Activated naive CD4-positive, alpha-beta T cell treated with anti-CD3 and anti-CD28 coated beads for 36 hours (primary cell): Measurements from ENCODE around the gene TSPAN9. TPM values are rescaled to one million over a fixed set of nuclear protein-coding genes. Genes with fewer than 3 reads are reported as not detected.

Source experiments
- CTCF ChIA-PET: fragments of 350-600 bp; sonication (Branson Sonifier 250); formaldehyde crosslinking; loops from one replicate; lab custom pipeline; 2021; ENCODE audit warnings: antibody characterized with exemption; lab: Charles Lee
- DNase-seq: peaks from one replicate; pipeline ENCODE4 v3.0.0-alpha.2; 2020
- H3K27ac Mint-ChIP-seq: one replicate; pipeline ENCODE4 v1.8.0; 2021; ENCODE audit warnings: mild to moderate bottlenecking, mixed read lengths
- H3K27me3 Mint-ChIP-seq: one replicate; pipeline ENCODE4 v1.8.0; 2021; ENCODE audit warnings: low read depth, mixed read lengths
- H3K36me3 Mint-ChIP-seq: one replicate; pipeline ENCODE4 v1.8.0; 2021; ENCODE audit warnings: low read depth, mixed read lengths
- H3K4me1 Mint-ChIP-seq: one replicate; pipeline ENCODE4 v1.8.0; 2021; ENCODE audit warnings: low read depth, mixed read lengths
- H3K4me3 Mint-ChIP-seq: one replicate; pipeline ENCODE4 v1.8.0; 2021; ENCODE audit warnings: mild to moderate bottlenecking, moderate library complexity, mixed read lengths
- H3K9me3 Mint-ChIP-seq: one replicate; pipeline ENCODE4 v1.8.0; 2021; ENCODE audit warnings: mixed read lengths
- intact Hi-C: fragments of 100-400 bp; cut with micrococcal nuclease; formaldehyde crosslinking; loops from one replicate; pipeline ENCODE4 v1.15.1; 2023
- total RNA-seq, 2 experiments: library from RNA; stranded (reverse); gene quantifications; one replicate each; pipeline ENCODE4 v1.2.3, GENCODE V29; 2021

Gene TSPAN9
- total RNA-seq, 2 experiments from 2014 or later, result 0.72 to 0.91 TPM

DNA sequence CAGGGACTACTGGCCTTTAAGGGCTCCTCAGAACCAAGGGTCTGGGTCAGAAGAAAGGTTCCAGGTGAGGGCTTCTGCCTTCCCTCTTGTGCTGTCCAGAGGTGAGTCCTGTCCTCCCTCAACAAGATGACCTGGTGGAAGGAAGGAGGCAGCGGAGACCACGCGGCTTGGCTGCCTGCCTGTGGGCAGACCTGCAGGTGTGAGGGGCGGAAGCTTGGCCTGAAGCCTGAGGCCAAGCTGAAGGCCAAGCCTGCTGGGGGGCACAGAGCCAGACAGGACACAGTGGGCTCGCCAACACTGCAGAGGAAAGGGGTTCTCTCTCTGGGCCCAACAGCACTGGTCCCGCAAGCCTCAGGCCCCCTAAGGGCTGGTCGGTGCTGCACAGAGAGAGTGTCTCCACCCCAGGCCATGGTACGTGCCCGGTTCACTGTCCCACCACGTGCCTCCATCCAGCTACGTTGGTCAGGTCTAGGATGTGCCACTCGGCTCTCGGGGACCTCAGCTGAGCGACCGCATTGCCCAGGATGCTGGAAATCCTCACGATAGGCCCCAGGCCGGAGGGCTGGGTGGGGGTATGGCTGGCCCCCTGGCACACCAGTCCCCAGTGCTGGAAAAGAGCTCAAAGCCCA, 243.8 kb downstream of the TSPAN9 start:
- no peaks in the 10 kb centered on the region for H3K9me3 Mint-ChIP-seq
- H3K27me3 Mint-ChIP-seq, result peaks cover 2% of the 10 kb centered on the region
- CTCF ChIA-PET, result no interaction called here
- intact Hi-C loops, result no loop called here
- no peaks in the 10 kb centered on the region for H3K36me3 Mint-ChIP-seq
- no peak for DNase-seq
- H3K4me3 Mint-ChIP-seq, result no peak overlapping the region
- no peak overlapping the region for H3K27ac Mint-ChIP-seq
- H3K4me1 Mint-ChIP-seq, result no peaks in the 10 kb centered on the region

DNA sequence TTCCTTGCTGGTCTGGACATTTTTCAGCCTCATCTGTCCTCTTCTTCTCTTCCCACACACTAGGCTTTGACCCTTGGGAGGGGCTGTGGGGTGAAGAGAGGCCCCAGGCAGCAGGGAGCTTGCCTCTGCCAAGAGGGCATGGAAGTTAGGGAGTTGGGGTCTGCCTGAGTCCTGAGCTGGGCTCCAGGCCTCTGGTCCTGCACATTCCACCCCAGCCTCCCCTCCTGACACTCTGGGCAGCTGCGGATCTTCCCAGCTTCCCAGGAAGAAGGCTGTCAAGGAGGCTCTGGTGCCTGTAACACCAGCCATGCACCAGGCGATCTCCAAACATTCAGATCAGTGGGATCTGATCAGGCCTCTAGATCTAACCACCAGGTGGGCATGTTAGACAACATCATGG, 244.7 kb downstream of the TSPAN9 start:
- intact Hi-C loops, result no loop called here
- Mint-ChIP-seq H3K4me3 (no peak overlapping the region), H3K36me3 (no peaks in the 10 kb centered on the region), H3K27me3 (peaks cover 2% of the 10 kb centered on the region), H3K9me3 (no peaks in the 10 kb centered on the region), H3K4me1 (no peaks in the 10 kb centered on the region), H3K27ac (no peak overlapping the region)
- no peak for DNase-seq
- CTCF ChIA-PET, result no interaction called here

DNA sequence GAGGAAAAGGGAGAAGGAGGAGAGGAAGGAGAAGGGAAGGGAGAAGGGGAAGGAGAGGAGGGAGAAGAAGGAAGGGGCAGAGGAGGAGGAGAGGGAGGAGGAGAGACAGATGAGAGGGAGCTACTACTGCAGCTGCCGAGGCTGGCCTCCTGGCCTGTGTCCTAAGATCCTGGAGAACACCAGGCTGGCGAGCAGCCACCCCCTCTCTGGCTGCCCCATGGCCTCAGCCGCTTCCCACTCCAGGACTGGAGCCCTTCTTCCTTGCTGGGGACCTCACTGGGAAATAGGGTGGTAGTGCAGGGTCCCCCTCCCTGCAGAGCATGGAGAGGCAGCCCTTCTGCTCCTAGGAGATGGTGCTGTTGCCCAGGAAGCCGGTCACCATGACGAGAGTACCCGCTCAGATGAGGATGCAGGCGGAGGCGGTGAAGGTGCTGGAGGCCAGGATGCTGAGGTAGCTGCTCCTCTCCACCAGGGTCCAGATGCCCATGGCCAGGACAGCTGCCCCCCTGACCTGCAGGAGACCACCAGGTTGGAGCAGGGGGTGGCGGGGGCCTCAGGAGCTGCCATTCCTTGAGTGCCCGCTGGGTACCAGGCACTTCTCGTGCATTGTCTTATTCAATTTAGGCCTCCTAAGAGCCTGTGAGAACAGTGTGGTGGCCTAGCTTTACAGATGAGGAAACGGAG, 246.0 kb downstream of the TSPAN9 start:
- Mint-ChIP-seq H3K4me3 (no peak overlapping the region), H3K36me3 (no peaks in the 10 kb centered on the region), H3K27ac (no peak overlapping the region), H3K27me3 (peaks cover 4% of the 10 kb centered on the region), H3K4me1 (no peaks in the 10 kb centered on the region), H3K9me3 (no peaks in the 10 kb centered on the region)
- no peak for DNase-seq
- CTCF ChIA-PET, result no interaction called here
- intact Hi-C loops, result no loop called here

DNA sequence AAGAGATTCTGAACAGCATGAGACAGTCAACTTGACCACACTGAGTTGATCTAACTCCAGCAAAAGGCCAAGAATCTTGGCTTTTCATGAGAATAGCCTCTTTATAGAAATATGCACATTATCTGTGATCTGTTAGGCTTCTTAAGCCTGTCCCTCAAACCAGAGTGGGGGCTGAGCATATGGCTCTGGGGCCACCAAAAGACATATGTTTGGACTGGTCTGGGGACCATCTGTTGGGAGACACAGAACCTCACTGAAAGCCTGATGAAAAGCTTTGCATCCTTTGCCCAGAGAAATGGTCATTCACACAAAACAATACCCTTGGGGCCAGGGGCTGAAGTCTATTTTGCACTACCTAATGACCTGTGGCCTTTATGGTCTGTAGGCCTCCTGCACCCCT, 248.6 kb downstream of the TSPAN9 start:
- intact Hi-C loops, result no loop called here
- no peaks in the 10 kb centered on the region for H3K36me3 Mint-ChIP-seq
- CTCF ChIA-PET, result interaction anchor here (1.2 kb wide), 1 partner anchor 26 kb away, joined by 3 read pairs; no protein-coding TSS in a partner anchor

DNA sequence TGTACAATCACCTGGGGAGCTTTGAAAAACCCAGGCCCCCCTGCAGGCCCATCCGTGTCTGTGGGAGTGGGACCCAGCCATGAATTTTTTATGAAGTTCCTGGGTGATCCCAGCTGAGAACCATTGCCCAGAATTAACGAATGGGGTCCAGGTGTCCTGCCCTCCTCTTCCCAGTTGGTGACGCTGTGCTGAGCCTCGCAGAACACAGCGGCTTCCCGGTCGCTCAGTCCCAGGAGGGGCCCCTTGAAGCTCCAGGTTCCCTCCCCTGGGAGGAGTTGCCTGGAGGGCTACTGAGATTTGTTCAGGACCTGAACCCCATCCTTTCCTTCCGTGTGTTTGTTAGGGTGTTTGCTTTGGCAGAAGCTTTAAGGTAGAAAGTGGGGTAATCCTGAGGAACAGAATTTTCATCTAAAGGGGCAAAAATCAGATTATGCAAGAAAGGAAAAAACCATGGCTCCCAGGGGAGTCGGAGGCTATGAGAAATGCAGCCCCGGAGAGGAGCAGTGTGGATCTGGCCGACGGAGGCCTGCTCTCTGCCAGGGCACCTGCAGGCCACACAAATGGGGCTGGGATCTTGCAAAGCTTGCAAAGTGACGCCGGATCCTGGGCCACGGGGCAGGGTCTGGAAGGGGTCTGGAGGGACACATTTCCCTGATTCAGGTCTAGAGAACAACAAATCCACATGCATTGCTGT, 249.1 kb downstream of the TSPAN9 start:
- Mint-ChIP-seq H3K4me1 (no peaks in the 10 kb centered on the region), H3K9me3 (no peaks in the 10 kb centered on the region), H3K36me3 (no peaks in the 10 kb centered on the region), H3K4me3 (no peak overlapping the region), H3K27me3 (peaks cover 4% of the 10 kb centered on the region), H3K27ac (no peak overlapping the region)
- no peak for DNase-seq
- intact Hi-C loops, result no loop called here
- CTCF ChIA-PET, result interaction anchor here (1.2 kb wide), 1 partner anchor 26 kb away, joined by 3 read pairs; no protein-coding TSS in a partner anchor

More for the DNA sequence above, 248.6 kb downstream of the TSPAN9 start:
- Mint-ChIP-seq H3K27ac (no peak overlapping the region), H3K27me3 (peaks cover 4% of the 10 kb centered on the region), H3K4me3 (no peak overlapping the region), H3K4me1 (no peaks in the 10 kb centered on the region), H3K9me3 (no peaks in the 10 kb centered on the region)
- no peak for DNase-seq

DNA sequence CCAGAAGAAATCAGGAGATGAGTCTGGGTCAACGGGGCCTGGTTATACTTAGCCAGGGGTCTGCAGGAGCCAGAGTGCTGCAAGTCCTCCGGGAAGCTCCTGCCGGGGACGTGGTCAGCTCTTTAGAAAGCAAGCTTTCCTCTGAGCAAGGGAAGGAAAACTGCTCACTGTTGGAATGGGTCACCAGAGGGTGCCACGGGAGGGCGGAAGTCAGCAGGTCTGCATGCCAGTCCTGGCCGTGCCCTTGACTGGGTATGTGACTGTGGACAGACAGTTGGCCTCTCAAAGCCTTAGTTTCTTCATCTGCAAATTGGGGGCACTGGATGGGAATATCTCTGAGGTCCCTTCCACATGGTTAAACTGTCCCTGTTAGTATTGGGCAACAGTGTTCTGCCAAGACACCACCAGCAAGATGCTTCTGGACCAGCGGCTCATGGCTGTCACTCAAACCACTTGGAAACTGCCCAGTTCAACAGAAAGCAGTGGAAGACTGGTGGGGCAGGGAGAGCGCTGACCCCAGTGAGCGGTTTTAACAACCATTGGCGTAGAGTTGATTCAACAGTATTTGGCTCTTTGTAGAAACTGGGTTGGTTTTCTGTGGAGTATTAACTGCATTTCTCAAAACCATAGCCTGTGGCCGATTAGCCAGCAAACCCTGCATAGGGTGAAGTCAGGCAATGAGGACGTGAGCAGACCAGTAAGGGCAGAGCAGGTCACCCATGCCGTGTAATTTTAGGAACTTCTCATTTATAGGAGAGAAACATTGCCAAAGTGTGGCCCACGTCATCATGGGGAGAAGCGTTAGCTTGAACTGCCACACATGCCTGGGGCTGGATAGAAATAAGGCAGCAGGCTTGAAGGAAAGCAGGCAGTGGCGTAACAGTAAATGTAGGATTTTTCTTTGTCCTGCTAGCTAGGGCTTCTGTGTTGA, 249.9 kb downstream of the TSPAN9 start:
- no peak overlapping the region for H3K27ac Mint-ChIP-seq
- CTCF ChIA-PET, result interaction anchor here (1.2 kb wide), 1 partner anchor 27 kb away, joined by 3 read pairs; no protein-coding TSS in a partner anchor
- no peaks in the 10 kb centered on the region for H3K9me3 Mint-ChIP-seq
- H3K4me3 Mint-ChIP-seq, result no peak overlapping the region
- H3K4me1 Mint-ChIP-seq, result no peaks in the 10 kb centered on the region
- H3K36me3 Mint-ChIP-seq, result no peaks in the 10 kb centered on the region
- no peak for DNase-seq
- peaks cover 4% of the 10 kb centered on the region for H3K27me3 Mint-ChIP-seq
- intact Hi-C loops, result no loop called here

DNA sequence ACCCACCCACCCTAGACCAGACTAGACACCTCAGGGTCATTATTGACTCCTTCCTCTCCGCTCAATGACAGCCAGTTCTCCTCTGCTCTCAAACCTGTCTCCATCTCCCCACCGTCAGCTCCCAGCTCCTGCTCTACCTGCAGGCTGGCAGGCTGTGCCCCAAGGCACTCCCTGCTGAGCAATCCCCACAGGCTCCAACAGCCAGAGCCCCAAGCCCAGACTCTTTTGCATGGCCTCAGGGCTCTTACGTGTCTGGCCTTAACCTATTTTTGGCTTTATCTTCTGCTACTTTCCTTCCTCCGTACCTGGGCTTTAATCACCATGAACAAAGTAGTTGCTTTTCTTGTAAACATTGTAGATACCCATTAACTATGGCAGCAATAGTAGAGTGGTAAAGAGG, 250.9 kb downstream of the TSPAN9 start:
- Mint-ChIP-seq H3K36me3 (no peaks in the 10 kb centered on the region), H3K4me1 (no peaks in the 10 kb centered on the region), H3K27ac (no peak overlapping the region), H3K27me3 (peaks cover 2% of the 10 kb centered on the region), H3K4me3 (no peak overlapping the region), H3K9me3 (no peaks in the 10 kb centered on the region)
- DNase-seq, result no peak
- intact Hi-C loops, result no loop called here
- CTCF ChIA-PET, result no interaction called here

DNA sequence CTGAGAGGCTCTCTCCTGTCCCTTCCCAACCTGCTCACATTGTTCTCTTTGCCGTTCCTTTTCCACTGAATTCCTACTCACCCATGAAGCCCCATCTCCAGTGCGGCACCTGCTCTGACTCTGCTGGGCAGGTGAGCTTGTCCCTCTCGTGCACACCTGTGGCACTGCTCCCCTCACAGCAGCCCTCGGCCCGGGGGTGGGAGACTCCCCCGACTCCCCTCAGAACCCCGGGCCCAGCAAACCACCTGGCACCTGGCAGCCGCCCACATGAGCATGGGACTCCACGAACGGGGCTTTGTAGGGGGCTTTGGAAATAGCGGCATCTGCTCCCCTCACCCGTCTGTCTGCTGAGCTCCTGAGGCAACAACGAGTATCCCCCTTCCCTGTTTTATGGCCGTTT, 251.4 kb downstream of the TSPAN9 start:
- Mint-ChIP-seq H3K9me3 (no peaks in the 10 kb centered on the region), H3K27me3 (peaks cover 2% of the 10 kb centered on the region), H3K4me1 (no peaks in the 10 kb centered on the region), H3K4me3 (no peak overlapping the region), H3K27ac (peak overlapping the region; percentile 44), H3K36me3 (no peaks in the 10 kb centered on the region)
- intact Hi-C loops, result no loop called here
- CTCF ChIA-PET, result no interaction called here
- no peak for DNase-seq

DNA sequence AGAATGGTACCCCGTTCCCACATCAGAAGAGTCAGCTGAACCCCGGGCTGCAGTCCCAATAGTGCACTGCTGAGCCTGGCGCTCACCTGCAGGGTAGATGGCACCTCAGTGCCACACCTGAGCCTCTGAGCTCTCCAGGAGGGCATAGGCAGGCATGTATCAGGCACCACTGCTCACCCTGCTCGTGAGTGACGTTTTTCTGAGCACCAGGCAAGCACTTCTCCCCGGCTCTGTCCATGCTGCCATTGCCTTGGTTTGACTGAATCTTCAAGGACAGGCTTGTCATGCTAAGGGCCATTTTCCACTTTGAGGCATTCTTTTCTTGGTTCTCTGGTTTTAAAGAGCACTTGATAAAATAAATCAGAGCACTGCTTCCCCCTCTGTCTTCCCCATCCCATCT, 252.2 kb downstream of the TSPAN9 start:
- Mint-ChIP-seq H3K4me1 (no peaks in the 10 kb centered on the region), H3K9me3 (no peaks in the 10 kb centered on the region), H3K27ac (no peak overlapping the region), H3K4me3 (no peak overlapping the region), H3K36me3 (no peaks in the 10 kb centered on the region), H3K27me3 (peaks cover 3% of the 10 kb centered on the region)
- CTCF ChIA-PET, result no interaction called here
- intact Hi-C loops, result no loop called here
- no peak for DNase-seq

DNA sequence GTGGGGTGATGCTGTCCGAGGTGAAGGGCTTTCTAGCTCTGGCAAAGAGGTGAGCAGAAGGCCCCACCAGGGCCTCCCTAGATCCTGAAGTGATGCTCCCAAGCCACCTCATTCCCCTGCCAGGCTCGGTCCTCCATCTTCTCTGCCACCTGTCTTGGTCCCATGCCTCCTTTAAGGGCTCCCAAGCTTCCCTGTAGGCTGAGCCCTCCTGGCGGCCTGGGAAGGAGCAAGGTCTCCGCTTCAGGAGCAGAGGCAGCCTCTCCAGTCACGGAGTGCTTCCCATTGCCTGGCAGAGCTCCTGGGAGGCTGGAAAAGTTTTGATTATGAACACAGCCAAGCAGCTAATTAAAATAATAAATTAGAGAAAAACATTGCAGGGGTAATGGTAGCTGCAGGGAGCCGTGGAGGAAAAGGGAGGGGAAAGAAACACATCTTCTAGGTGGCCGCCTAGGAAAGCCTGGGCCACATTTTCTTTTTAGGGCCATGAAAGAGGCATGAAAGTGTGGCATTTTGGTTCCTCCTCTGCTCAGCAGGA, 253.9 kb downstream of the TSPAN9 start:
- Mint-ChIP-seq H3K4me3 (no peak overlapping the region), H3K27me3 (peaks cover 6% of the 10 kb centered on the region), H3K9me3 (no peaks in the 10 kb centered on the region), H3K36me3 (no peaks in the 10 kb centered on the region), H3K27ac (no peak overlapping the region), H3K4me1 (no peaks in the 10 kb centered on the region)
- CTCF ChIA-PET, result interaction anchor here (0.6 kb wide), 1 partner anchor 20 kb away, joined by 3 read pairs; no protein-coding TSS in a partner anchor
- intact Hi-C loops, result no loop called here
- DNase-seq, result no peak

DNA sequence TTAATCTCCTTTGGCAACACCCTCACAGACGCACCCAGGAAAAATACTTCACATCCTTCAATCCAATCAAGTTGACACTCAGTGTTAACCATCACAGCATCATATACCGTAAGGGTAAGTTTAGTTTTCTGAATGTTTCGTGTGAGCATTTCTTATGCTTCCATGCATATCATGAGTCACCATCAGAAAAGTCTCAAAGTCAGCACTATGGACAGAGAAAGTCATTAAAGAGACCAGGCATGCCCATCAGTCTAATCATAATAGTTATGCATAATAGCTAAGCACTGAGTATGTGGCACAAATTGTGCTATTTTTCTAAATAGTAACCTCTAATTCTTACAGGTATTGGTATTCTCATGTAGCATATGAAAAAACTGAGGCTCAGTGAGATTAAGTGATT, 255.0 kb downstream of the TSPAN9 start:
- intact Hi-C loops, result no loop called here
- no peak overlapping the region for H3K4me3 Mint-ChIP-seq
- peaks cover 6% of the 10 kb centered on the region for H3K27me3 Mint-ChIP-seq
- H3K36me3 Mint-ChIP-seq, result no peaks in the 10 kb centered on the region
- no peaks in the 10 kb centered on the region for H3K9me3 Mint-ChIP-seq
- CTCF ChIA-PET, result interaction anchor here (2.2 kb wide), 1 partner anchor 32 kb away, joined by 8 read pairs; no protein-coding TSS in a partner anchor
- H3K27ac Mint-ChIP-seq, result no peak overlapping the region
- DNase-seq, result no peak
- H3K4me1 Mint-ChIP-seq, result no peaks in the 10 kb centered on the region
